ENCODE measurements around the gene MFAP5. TPM values are rescaled to one million over a fixed set of nuclear protein-coding genes. Genes with fewer than 3 reads are reported as not detected.

MFAP5 gene
- polyA plus RNA-seq, 1 donor (not counting 4 experiments of a cell fraction or from before 2014, with no cell fraction given), result 317 TPM

- Histone ChIP-seq H3K36me3 (ENCODE audit: control insufficient read depth in 2 of 2, extremely low read depth in 1 of 2, insufficient read depth in 2 of 2, low read length in 2 of 2) (no peaks in the 10 kb centered on the region), H3K27ac (ENCODE audit: control insufficient read depth, insufficient read depth, low read length) (no peak overlapping the region), H3K4me1 (ENCODE audit: control insufficient read depth, extremely low read depth, insufficient read depth, low read length) (peaks cover 15% of the 10 kb centered on the region), H3K9ac (ENCODE audit: control insufficient read depth, extremely low read depth, insufficient read depth, low read length) (no peak overlapping the region), H3K9me3 (ENCODE audit: control insufficient read depth, low read depth, low read length) (no peaks in the 10 kb centered on the region), H3K4me3 (ENCODE audit: control insufficient read depth in 2 of 3, extremely low read depth in 1 of 3, insufficient read depth in 2 of 3, low read depth in 1 of 3, low read length in 3 of 3) (no peak overlapping the region), H3K9me1 (ENCODE audit: control insufficient read depth, extremely low read depth, insufficient read depth, low read length) (no peaks in the 10 kb centered on the region), H3K4me2 (ENCODE audit: control insufficient read depth, extremely low read depth, insufficient read depth, low read depth, low read length) (no peak overlapping the region), H4K20me1 (ENCODE audit: control insufficient read depth, extremely low read depth, insufficient read depth, low read length) (no peaks in the 10 kb centered on the region), H3K79me2 (ENCODE audit: control insufficient read depth, insufficient read depth, low read length) (no peaks in the 10 kb centered on the region), H3K27me3 (ENCODE audit: control insufficient read depth, extremely low read depth, insufficient read depth, low read length) (no peaks in the 10 kb centered on the region), H2AFZ (ENCODE audit: control insufficient read depth, low read length) (no peak overlapping the region)
- TF ChIP-seq CTCF (optimal IDR thresholded peaks at IDR 0.05 in 1 of 3, IDR thresholded peaks at IDR 0.05 in 1 of 3, conservative IDR thresholded peaks at IDR 0.05 in 1 of 3; ENCODE audit: extremely low read depth in 1 of 3, insufficient read depth in 2 of 3, low read length in 3 of 3) (no peak), EZH2 (IDR thresholded peaks at IDR 0.05; ENCODE audit: low read length) (no peak)
- FAIRE-seq (no peak), DNase-seq (ENCODE audit: low read depth, low spot score) (no peak)
- dilution Hi-C loops (cut with MboI; ENCODE audit: extremely low pct_ligation_motif_present, low sequenced_read_pairs), result no loop called here
Observed at GRCh38 chr12:8630131-8630530, 32.5 kb downstream of the MFAP5 start.

- no peak overlapping the region for H3K4me3 ChIP-seq (ENCODE audit: control insufficient read depth in 2 of 3, extremely low read depth in 1 of 3, insufficient read depth in 2 of 3, low read depth in 1 of 3, low read length in 3 of 3)
- FAIRE-seq, result peak; percentile 53
- no peaks in the 10 kb centered on the region for H3K79me2 ChIP-seq (ENCODE audit: control insufficient read depth, insufficient read depth, low read length)
- TF ChIP-seq EZH2 (IDR thresholded peaks at IDR 0.05; ENCODE audit: low read length) (no peak), CTCF (optimal IDR thresholded peaks at IDR 0.05 in 1 of 3, IDR thresholded peaks at IDR 0.05 in 1 of 3, conservative IDR thresholded peaks at IDR 0.05 in 1 of 3; ENCODE audit: extremely low read depth in 1 of 3, insufficient read depth in 2 of 3, low read length in 3 of 3) (no peak)
- H4K20me1 ChIP-seq (ENCODE audit: control insufficient read depth, extremely low read depth, insufficient read depth, low read length), result no peaks in the 10 kb centered on the region
- peak overlapping the region; percentile 22 for H3K9ac ChIP-seq (ENCODE audit: control insufficient read depth, extremely low read depth, insufficient read depth, low read length)
- no peaks in the 10 kb centered on the region for H3K27me3 ChIP-seq (ENCODE audit: control insufficient read depth, extremely low read depth, insufficient read depth, low read length)
- H3K9me1 ChIP-seq (ENCODE audit: control insufficient read depth, extremely low read depth, insufficient read depth, low read length), result no peaks in the 10 kb centered on the region
- dilution Hi-C loops (cut with MboI; ENCODE audit: extremely low pct_ligation_motif_present, low sequenced_read_pairs), result no loop called here
- peak overlapping the region; percentile 68 for H2AFZ ChIP-seq (ENCODE audit: control insufficient read depth, low read length)
- no peaks in the 10 kb centered on the region for H3K9me3 ChIP-seq (ENCODE audit: control insufficient read depth, low read depth, low read length)
- H3K27ac ChIP-seq (ENCODE audit: control insufficient read depth, insufficient read depth, low read length), result no peak overlapping the region
- peaks cover 13% of the 10 kb centered on the region for H3K4me1 ChIP-seq (ENCODE audit: control insufficient read depth, extremely low read depth, insufficient read depth, low read length)
- H3K36me3 ChIP-seq (ENCODE audit: control insufficient read depth in 2 of 2, extremely low read depth in 1 of 2, insufficient read depth in 2 of 2, low read length in 2 of 2), result no peaks in the 10 kb centered on the region
- peak overlapping the region; percentile 37 for H3K4me2 ChIP-seq (ENCODE audit: control insufficient read depth, extremely low read depth, insufficient read depth, low read depth, low read length)
- no peak for DNase-seq (ENCODE audit: low read depth, low spot score)
Observed at GRCh38 chr12:8629486-8630033, 33.1 kb downstream of the MFAP5 start.

All from keratinocyte (primary cell).